ENCODE data around the gene TMEM37. TPM values are rescaled to one million over a fixed set of nuclear protein-coding genes. Genes with fewer than 3 reads are reported as not detected.

TMEM37 gene
- total and polyA plus RNA-seq, 9 of the 15 experiments (the other 6 are each of a cell fraction or from before 2014, with no cell fraction given) = 0.03 to 0.64 (median 0.31) TPM; not detected in 1

- TF ChIP-seq, protein P1, sequence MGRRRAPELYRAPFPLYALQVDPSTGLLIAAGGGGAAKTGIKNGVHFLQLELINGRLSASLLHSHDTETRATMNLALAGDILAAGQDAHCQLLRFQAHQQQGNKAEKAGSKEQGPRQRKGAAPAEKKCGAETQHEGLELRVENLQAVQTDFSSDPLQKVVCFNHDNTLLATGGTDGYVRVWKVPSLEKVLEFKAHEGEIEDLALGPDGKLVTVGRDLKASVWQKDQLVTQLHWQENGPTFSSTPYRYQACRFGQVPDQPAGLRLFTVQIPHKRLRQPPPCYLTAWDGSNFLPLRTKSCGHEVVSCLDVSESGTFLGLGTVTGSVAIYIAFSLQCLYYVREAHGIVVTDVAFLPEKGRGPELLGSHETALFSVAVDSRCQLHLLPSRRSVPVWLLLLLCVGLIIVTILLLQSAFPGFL (CRISPR knock-in tag; IDR thresholded peaks at IDR 0.05) = no peak
- TF ChIP-seq MCM5 (IDR thresholded peaks at IDR 0.05; ENCODE audit: low read depth) = no peak
- TF ChIP-seq ZSCAN32 (CRISPR knock-in tag; IDR thresholded peaks at IDR 0.05) = no peak
- TF ChIP-seq ZNF277 (CRISPR knock-in tag; IDR thresholded peaks at IDR 0.05; ENCODE audit: borderline replicate concordance) = no peak
- no peak for TF ChIP-seq MTA1 (IDR thresholded peaks at IDR 0.05; ENCODE audit: borderline replicate concordance)
- TF ChIP-seq, protein P2, sequence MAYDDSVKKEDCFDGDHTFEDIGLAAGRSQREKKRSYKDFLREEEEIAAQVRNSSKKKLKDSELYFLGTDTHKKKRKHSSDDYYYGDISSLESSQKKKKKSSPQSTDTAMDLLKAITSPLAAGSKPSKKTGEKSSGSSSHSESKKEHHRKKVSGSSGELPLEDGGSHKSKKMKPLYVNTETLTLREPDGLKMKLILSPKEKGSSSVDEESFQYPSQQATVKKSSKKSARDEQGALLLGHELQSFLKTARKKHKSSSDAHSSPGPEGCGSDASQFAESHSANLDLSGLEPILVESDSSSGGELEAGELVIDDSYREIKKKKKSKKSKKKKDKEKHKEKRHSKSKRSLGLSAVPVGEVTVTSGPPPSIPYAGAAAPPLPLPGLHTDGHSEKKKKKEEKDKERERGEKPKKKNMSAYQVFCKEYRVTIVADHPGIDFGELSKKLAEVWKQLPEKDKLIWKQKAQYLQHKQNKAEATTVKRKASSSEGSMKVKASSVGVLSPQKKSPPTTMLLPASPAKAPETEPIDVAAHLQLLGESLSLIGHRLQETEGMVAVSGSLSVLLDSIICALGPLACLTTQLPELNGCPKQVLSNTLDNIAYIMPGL (CRISPR knock-in tag; IDR thresholded peaks at IDR 0.05) = no peak
- TF ChIP-seq NCOA4 (IDR thresholded peaks at IDR 0.05; ENCODE audit: partially characterized antibody) = no peak
- TF ChIP-seq ELF1 (tag; IDR thresholded peaks at IDR 0.05) = no peak
- 0 out of 2 replicates have a peak, but pooled peaks have one; percentile 10 for TF ChIP-seq KLF16 (IDR thresholded peaks at IDR 0.05)
- TF ChIP-seq MAZ (CRISPR knock-in tag; conservative IDR thresholded peaks at IDR 0.05 in 1 of 2, IDR thresholded peaks at IDR 0.05 in 1 of 2) = peak in 1 of 2 experiments; percentile 85; a peak in 2 of 4 replicates
- TF ChIP-seq BRF1 (IDR thresholded peaks at IDR 0.05; ENCODE audit: borderline replicate concordance, extremely low read depth, insufficient read length) = no peak
- TF ChIP-seq MTA2 (IDR thresholded peaks at IDR 0.05; ENCODE audit: low read depth) = no peak
- TF ChIP-seq, protein P3, sequence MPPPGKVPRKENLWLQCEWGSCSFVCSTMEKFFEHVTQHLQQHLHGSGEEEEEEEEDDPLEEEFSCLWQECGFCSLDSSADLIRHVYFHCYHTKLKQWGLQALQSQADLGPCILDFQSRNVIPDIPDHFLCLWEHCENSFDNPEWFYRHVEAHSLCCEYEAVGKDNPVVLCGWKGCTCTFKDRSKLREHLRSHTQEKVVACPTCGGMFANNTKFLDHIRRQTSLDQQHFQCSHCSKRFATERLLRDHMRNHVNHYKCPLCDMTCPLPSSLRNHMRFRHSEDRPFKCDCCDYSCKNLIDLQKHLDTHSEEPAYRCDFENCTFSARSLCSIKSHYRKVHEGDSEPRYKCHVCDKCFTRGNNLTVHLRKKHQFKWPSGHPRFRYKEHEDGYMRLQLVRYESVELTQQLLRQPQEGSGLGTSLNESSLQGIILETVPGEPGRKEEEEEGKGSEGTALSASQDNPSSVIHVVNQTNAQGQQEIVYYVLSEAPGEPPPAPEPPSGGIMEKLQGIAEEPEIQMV (tag; conservative IDR thresholded peaks at IDR 0.05; ENCODE audit: low read depth) = peak; percentile 75
- peak; percentile 34; the same call in 1 of the 2 replicates for TF ChIP-seq BHLHE40 (IDR thresholded peaks at IDR 0.05; ENCODE audit: low read length)
- TF ChIP-seq PHF21A (IDR thresholded peaks at IDR 0.05; ENCODE audit: borderline replicate concordance, low read depth) = no peak
- no peak for TF ChIP-seq SRSF7 (optimal IDR thresholded peaks at IDR 0.05; ENCODE audit: low read depth, low read length)
- no peak for TF ChIP-seq ZNF197 (CRISPR knock-in tag; IDR thresholded peaks at IDR 0.05; ENCODE audit: low read depth)
- peak; percentile 57; the same call in 1 of the 2 replicates for TF ChIP-seq CTBP1 (IDR thresholded peaks at IDR 0.05; ENCODE audit: borderline replicate concordance)
- TF ChIP-seq POLR3A (IDR thresholded peaks at IDR 0.05; ENCODE audit: borderline replicate concordance, extremely low read depth, insufficient read depth, insufficient read length) = no peak
- no peak for TF ChIP-seq DACH1 (IDR thresholded peaks at IDR 0.05; ENCODE audit: partially characterized antibody)
- no peak for TF ChIP-seq ATF1 (CRISPR knock-in tag; IDR thresholded peaks at IDR 0.05)
- no peak for TF ChIP-seq ATF1 (tag; IDR thresholded peaks at IDR 0.05)
- peak; percentile 92 for TF ChIP-seq ARID2 (IDR thresholded peaks at IDR 0.05)
These were observed 44.9 kb downstream of the TMEM37 start (continued) for GRCh38 chr2:119476301-119477112.

All from K562 (cell line).